ENCODE results near the gene C12orf43. TPM values are rescaled to one million over a fixed set of nuclear protein-coding genes. Genes with fewer than 3 reads are reported as not detected.

C12orf43 gene
- total and polyA plus RNA-seq, 4 donors: 6.8 to 8.2 (median 7.6) TPM

DNA sequence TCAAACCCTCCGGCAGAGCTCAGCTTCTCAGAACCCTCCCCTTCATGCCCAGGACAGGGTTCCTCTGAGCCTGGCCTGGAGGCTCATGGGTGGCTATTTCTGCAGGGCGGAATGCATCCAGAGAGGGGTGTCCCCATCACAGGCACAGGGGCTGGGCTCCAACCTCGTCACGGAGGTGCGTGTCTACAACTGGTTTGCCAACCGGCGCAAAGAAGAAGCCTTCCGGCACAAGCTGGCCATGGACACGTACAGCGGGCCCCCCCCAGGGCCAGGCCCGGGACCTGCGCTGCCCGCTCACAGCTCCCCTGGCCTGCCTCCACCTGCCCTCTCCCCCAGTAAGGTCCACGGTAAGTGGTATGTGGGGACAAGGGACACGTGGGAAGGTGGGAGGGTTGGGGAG, 22.2 kb downstream of the C12orf43 start (continued):
- TF ChIP-seq, protein P1, sequence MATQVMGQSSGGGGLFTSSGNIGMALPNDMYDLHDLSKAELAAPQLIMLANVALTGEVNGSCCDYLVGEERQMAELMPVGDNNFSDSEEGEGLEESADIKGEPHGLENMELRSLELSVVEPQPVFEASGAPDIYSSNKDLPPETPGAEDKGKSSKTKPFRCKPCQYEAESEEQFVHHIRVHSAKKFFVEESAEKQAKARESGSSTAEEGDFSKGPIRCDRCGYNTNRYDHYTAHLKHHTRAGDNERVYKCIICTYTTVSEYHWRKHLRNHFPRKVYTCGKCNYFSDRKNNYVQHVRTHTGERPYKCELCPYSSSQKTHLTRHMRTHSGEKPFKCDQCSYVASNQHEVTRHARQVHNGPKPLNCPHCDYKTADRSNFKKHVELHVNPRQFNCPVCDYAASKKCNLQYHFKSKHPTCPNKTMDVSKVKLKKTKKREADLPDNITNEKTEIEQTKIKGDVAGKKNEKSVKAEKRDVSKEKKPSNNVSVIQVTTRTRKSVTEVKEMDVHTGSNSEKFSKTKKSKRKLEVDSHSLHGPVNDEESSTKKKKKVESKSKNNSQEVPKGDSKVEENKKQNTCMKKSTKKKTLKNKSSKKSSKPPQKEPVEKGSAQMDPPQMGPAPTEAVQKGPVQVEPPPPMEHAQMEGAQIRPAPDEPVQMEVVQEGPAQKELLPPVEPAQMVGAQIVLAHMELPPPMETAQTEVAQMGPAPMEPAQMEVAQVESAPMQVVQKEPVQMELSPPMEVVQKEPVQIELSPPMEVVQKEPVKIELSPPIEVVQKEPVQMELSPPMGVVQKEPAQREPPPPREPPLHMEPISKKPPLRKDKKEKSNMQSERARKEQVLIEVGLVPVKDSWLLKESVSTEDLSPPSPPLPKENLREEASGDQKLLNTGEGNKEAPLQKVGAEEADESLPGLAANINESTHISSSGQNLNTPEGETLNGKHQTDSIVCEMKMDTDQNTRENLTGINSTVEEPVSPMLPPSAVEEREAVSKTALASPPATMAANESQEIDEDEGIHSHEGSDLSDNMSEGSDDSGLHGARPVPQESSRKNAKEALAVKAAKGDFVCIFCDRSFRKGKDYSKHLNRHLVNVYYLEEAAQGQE (IDR thresholded peaks at IDR 0.05): no peak
- TF ChIP-seq FOXA2 (IDR thresholded peaks at IDR 0.05): no peak
- no peak for TF ChIP-seq HNF4G (IDR thresholded peaks at IDR 0.05)
- TF ChIP-seq, protein P2, sequence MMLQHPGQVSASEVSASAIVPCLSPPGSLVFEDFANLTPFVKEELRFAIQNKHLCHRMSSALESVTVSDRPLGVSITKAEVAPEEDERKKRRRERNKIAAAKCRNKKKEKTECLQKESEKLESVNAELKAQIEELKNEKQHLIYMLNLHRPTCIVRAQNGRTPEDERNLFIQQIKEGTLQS (IDR thresholded peaks at IDR 0.05): no peak
- no peak for TF ChIP-seq HNF4A (conservative IDR thresholded peaks at IDR 0.05)
- TF ChIP-seq, protein P3, sequence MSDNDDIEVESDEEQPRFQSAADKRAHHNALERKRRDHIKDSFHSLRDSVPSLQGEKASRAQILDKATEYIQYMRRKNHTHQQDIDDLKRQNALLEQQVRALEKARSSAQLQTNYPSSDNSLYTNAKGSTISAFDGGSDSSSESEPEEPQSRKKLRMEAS (IDR thresholded peaks at IDR 0.05): no peak
- no peak for TF ChIP-seq RAD21 (IDR thresholded peaks at IDR 0.05)

DNA sequence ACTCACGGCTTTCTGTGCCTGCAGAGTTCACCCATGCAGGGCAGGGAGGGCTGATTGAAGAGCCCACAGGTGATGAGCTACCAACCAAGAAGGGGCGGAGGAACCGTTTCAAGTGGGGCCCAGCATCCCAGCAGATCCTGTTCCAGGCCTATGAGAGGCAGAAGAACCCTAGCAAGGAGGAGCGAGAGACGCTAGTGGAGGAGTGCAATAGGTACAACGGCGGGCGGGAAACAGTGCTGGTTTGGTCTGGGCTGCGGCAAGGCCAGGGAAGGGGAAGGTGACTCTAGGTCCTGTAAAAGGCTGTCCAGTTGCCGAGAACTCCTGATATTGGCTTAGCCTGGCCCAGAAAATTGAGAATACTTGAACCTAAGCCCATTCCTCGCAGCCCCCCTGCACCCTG, 22.8 kb downstream of the C12orf43 start:
- Histone ChIP-seq H3K27ac (ENCODE audit: low read depth in 1 of 2, low read length in 2 of 2) (no peak overlapping the region), H3K36me3 (ENCODE audit: control insufficient read depth in 4 of 4, insufficient read depth in 3 of 4, low read depth in 1 of 4, low read length in 3 of 4) (peaks cover 10 to 56% (median 45%) of the 10 kb centered on the region in 4 donors), H3K27me3 (ENCODE audit: control insufficient read depth in 4 of 4, insufficient read depth in 4 of 4, low read length in 3 of 4) (no peaks in the 10 kb centered on the region), H3K4me1 (ENCODE audit: control insufficient read depth in 4 of 4, insufficient read depth in 4 of 4, low read length in 3 of 4) (peaks cover 0 to 16% (median 2%) of the 10 kb centered on the region in 4 donors), H3K9ac (ENCODE audit: low read depth in 1 of 2, low read length in 2 of 2) (no peak overlapping the region), H3K4me3 (ENCODE audit: low read depth in 1 of 3, low read length in 3 of 3) (no peak overlapping the region), H3K9me3 (ENCODE audit: control insufficient read depth in 4 of 4, low read length in 3 of 4) (no peaks in the 10 kb centered on the region)
- WGBS: 92% methylated on average over 11 of the region's 11 CpGs
- DNase-seq (ENCODE audit: low spot score): no peak
- TF ChIP-seq, protein P2 (IDR thresholded peaks at IDR 0.05): no peak
- TF ChIP-seq, protein P3 (IDR thresholded peaks at IDR 0.05): no peak
- TF ChIP-seq YY1 (IDR thresholded peaks at IDR 0.05): no peak
- TF ChIP-seq RAD21 (IDR thresholded peaks at IDR 0.05): no peak
- TF ChIP-seq HNF4A (conservative IDR thresholded peaks at IDR 0.05): no peak
- TF ChIP-seq FOXA2 (IDR thresholded peaks at IDR 0.05): no peak

DNA sequence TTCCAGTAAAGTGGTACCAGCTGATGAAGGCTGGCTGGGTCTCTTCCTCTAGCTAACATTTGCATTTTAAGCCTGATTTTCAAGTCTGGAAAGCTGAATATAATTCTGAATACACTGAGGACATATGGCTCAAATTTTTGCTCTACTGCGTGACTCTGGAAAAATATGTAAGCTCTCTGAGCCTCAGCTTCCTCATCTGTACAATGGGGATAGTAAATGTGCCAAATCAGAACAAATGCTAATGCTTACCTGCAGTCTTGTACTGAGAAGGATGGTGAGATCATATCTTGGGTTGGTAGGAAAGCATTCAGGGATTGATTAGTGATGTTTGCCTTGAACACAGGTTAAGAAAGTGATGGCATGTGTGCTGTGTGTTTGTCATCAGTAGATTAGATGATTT, 23.3 kb downstream of the C12orf43 start:
- 91% methylated on average over 1 of the region's 1 CpG for WGBS
- no peaks in the 10 kb centered on the region for H3K27me3 ChIP-seq (ENCODE audit: control insufficient read depth in 4 of 4, insufficient read depth in 4 of 4, low read length in 3 of 4)
- H3K9me3 ChIP-seq (ENCODE audit: control insufficient read depth in 4 of 4, low read length in 3 of 4): no peaks in the 10 kb centered on the region
- H3K9ac ChIP-seq (ENCODE audit: low read depth in 1 of 2, low read length in 2 of 2): no peak overlapping the region
- no peak overlapping the region for H3K4me3 ChIP-seq (ENCODE audit: low read depth in 1 of 3, low read length in 3 of 3)
- peaks cover 0 to 16% (median 2%) of the 10 kb centered on the region in 4 donors for H3K4me1 ChIP-seq (ENCODE audit: control insufficient read depth in 4 of 4, insufficient read depth in 4 of 4, low read length in 3 of 4)
- TF ChIP-seq RAD21 (IDR thresholded peaks at IDR 0.05) (no peak), YY1 (IDR thresholded peaks at IDR 0.05) (no peak)
- TF ChIP-seq, protein P3 (IDR thresholded peaks at IDR 0.05): no peak
- H3K36me3 ChIP-seq (ENCODE audit: control insufficient read depth in 4 of 4, insufficient read depth in 3 of 4, low read depth in 1 of 4, low read length in 3 of 4): peaks cover 10 to 57% (median 47%) of the 10 kb centered on the region in 4 donors
- DNase-seq (ENCODE audit: low spot score): no peak
- H3K27ac ChIP-seq (ENCODE audit: low read depth in 1 of 2, low read length in 2 of 2): no peak overlapping the region

DNA sequence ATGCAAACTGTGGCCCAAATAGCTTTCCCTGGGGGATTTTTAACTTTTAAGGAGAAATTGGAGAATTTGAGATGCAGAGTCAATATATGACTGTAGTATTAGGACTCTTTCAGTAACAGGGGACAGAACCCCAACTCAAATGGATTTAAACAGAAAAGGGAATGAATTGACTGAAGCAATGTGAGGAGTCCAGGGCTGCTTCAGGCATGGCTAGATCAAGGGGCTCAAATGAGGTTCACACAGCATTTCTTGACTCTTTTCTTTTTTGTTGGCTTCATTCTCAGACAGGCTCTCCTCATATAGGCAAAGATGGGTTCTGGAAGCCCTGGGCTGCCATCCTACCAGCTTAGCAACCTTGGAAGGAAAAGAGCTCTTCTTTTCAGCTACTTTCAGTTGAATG, 24.3 kb downstream of the C12orf43 start:
- peaks cover 0 to 11% (median 0%) of the 10 kb centered on the region in 4 donors for H3K4me1 ChIP-seq (ENCODE audit: control insufficient read depth in 4 of 4, insufficient read depth in 4 of 4, low read length in 3 of 4)
- peaks cover 10 to 52% (median 45%) of the 10 kb centered on the region in 4 donors for H3K36me3 ChIP-seq (ENCODE audit: control insufficient read depth in 4 of 4, insufficient read depth in 3 of 4, low read depth in 1 of 4, low read length in 3 of 4)
- H3K9me3 ChIP-seq (ENCODE audit: control insufficient read depth in 4 of 4, low read length in 3 of 4): no peaks in the 10 kb centered on the region
- H3K9ac ChIP-seq (ENCODE audit: low read depth in 1 of 2, low read length in 2 of 2): no peak overlapping the region
- no peak for DNase-seq (ENCODE audit: low spot score)
- no peaks in the 10 kb centered on the region for H3K27me3 ChIP-seq (ENCODE audit: control insufficient read depth in 4 of 4, insufficient read depth in 4 of 4, low read length in 3 of 4)
- no peak overlapping the region for H3K27ac ChIP-seq (ENCODE audit: low read depth in 1 of 2, low read length in 2 of 2)
- H3K4me3 ChIP-seq (ENCODE audit: low read depth in 1 of 3, low read length in 3 of 3): no peak overlapping the region
- TF ChIP-seq SP1 (IDR thresholded peaks at IDR 0.05): no peak
- TF ChIP-seq HNF4A (conservative IDR thresholded peaks at IDR 0.05): no peak
- TF ChIP-seq FOXA2 (IDR thresholded peaks at IDR 0.05): no peak
- no peak for TF ChIP-seq RXRA (IDR thresholded peaks at IDR 0.05)
- TF ChIP-seq, protein P1 (IDR thresholded peaks at IDR 0.05): no peak
- no peak for TF ChIP-seq RAD21 (IDR thresholded peaks at IDR 0.05)
- TF ChIP-seq, protein P2 (IDR thresholded peaks at IDR 0.05): no peak
- TF ChIP-seq, protein P4, sequence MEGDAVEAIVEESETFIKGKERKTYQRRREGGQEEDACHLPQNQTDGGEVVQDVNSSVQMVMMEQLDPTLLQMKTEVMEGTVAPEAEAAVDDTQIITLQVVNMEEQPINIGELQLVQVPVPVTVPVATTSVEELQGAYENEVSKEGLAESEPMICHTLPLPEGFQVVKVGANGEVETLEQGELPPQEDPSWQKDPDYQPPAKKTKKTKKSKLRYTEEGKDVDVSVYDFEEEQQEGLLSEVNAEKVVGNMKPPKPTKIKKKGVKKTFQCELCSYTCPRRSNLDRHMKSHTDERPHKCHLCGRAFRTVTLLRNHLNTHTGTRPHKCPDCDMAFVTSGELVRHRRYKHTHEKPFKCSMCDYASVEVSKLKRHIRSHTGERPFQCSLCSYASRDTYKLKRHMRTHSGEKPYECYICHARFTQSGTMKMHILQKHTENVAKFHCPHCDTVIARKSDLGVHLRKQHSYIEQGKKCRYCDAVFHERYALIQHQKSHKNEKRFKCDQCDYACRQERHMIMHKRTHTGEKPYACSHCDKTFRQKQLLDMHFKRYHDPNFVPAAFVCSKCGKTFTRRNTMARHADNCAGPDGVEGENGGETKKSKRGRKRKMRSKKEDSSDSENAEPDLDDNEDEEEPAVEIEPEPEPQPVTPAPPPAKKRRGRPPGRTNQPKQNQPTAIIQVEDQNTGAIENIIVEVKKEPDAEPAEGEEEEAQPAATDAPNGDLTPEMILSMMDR (IDR thresholded peaks at IDR 0.05; ENCODE audit: low read depth, low read length, missing input control): no peak
- TF ChIP-seq YY1 (IDR thresholded peaks at IDR 0.05): no peak
- TF ChIP-seq EGR1 (IDR thresholded peaks at IDR 0.05; ENCODE audit: low read depth in 2 of 2): no peak
